Peyer's patch (tissue), 4 donors: ENCODE measurements around the gene WHAMM. TPM values are rescaled to one million over a fixed set of nuclear protein-coding genes. Genes with fewer than 3 reads are reported as not detected.

Experiments
- DNase-seq, 3 donors: peaks; one replicate each; pipeline ENCODE4 v3.0.0-alpha.2; 2017 to 2019
- H3K27ac ChIP-seq, 4 donors: fragments of 200-600 bp; sonication (generic); one replicate each; pipeline ENCODE4 v1.5.1; 2016 to 2019
- H3K27me3 ChIP-seq, 2 donors: fragments of 200-600 bp; sonication (generic); one replicate each; pipeline ENCODE4 v1.5.1; 2019
- H3K36me3 ChIP-seq, 3 donors: fragments of 200-600 bp; sonication (generic); one replicate each; pipeline ENCODE4 v1.5.1; 2016 to 2019
- H3K4me1 ChIP-seq, 4 donors: fragments of 200-600 bp; sonication (generic); one replicate each; pipeline ENCODE4 v1.5.1; 2016 to 2019
- H3K4me3 ChIP-seq, 4 donors: fragments of 200-600 bp; sonication (generic); 1 replicate in 3 of 4; 2 replicates in 1 of 4; pipeline ENCODE4 v1.5.1; 2016 to 2019; ENCODE audit warnings: mild to moderate bottlenecking in 1 of 4
- H3K9me3 ChIP-seq, 4 donors: fragments of 200-600 bp; sonication (generic); one replicate each; pipeline ENCODE4 v1.5.1; 2016 to 2019; ENCODE audit warnings: mild to moderate bottlenecking in 1 of 4
- CTCF ChIP-seq, 6 experiments: fragments of 450-650 bp in 4 of 6; fragments of 200-600 bp in 2 of 6; sonication (generic) in 1 of 6; IDR thresholded peaks; one replicate each; pipeline ENCODE4 v1.5.1; 2017 to 2019; ENCODE audit warnings: antibody characterized with exemption in 6 of 6, mild to moderate bottlenecking in 3 of 6, moderate library complexity in 1 of 6
- POLR2A ChIP-seq, 2 donors: fragments of 450-650 bp; IDR thresholded peaks; one replicate each; pipeline ENCODE4 v1.5.1; 2017; ENCODE audit warnings: antibody characterized with exemption in 2 of 2, mild to moderate bottlenecking in 2 of 2, moderate library complexity in 2 of 2
- total RNA-seq, 4 donors: library from RNA; depleted of rRNA; stranded (reverse); fragments of >200 nt; gene quantifications; one replicate each; pipeline ENCODE4 v1.1.0, GENCODE V29; 2016

WHAMM gene
- total RNA-seq, 4 donors from 2014 or later = 8.6 to 16.0 (median 13.2) TPM

DNA sequence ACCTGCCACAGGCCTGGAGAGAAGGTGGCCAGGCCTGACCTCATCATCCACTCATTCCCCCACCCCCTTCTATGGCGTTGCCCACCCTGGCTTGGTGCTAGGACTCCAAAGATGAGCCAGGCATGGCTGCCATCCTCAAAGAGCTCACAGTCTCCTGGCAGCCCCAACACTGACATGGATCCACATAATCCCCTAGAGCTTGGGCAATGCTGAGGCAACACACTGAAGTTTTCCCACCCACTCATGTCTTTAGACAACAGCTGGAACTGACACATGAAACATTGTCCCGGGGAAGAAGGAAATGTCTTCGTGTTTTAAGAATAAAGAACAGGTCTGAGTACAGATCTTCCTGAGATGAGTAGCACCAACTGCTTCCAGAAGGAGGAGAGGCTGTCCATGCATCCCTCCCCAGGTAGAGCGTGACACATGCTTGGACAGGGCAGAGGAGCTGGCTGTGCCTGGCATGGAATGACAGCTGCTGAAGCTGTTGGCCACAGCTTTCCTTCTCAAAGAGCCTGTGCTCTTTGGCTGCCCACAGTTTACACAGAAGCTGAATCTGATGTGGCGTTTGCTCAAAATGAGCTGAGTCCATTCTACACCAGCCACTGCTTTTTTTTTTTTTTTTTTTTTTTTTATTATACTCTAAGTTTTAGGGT lies 73.0 kb downstream of the WHAMM start:
- TF ChIP-seq CTCF (IDR thresholded peaks at IDR 0.05) (no peak), POLR2A (IDR thresholded peaks at IDR 0.05) (no peak)
- H3K4me1 ChIP-seq = no peaks in the 10 kb centered on the region
- H3K27ac ChIP-seq = no peak overlapping the region
- DNase-seq = no peak
- no peak overlapping the region for H3K4me3 ChIP-seq
- H3K27me3 ChIP-seq = no peaks in the 10 kb centered on the region
- no peaks in the 10 kb centered on the region for H3K9me3 ChIP-seq
- no peaks in the 10 kb centered on the region for H3K36me3 ChIP-seq

Other genes with a start within 250 kb of the WHAMM start
- gene CPEB1, start 162.3 kb upstream of the WHAMM start, total RNA-seq = 1 to 10 TPM in 3 of 4 donors, under 1 TPM in 1; 0.53 to 4.2 (median 1.9) TPM
- 10 to 100 TPM in 1 of 4 donors, 1 to 10 TPM in 2, not detected in 1; 1.2 to 10.4 (median 1.6) TPM for gene AP3B2, start 99.8 kb upstream of the WHAMM start, total RNA-seq
- gene FSD2, start 3.6 kb upstream of the WHAMM start, total RNA-seq = not detected
- 1 to 10 TPM; 2.2 to 4.3 (median 3.3) TPM for gene HOMER2, start 143.1 kb downstream of the WHAMM start, total RNA-seq
- 10 to 100 TPM in 3 of 4 donors, 1 to 10 TPM in 1; 4.5 to 13.0 (median 10.9) TPM for gene RAMAC, start 176.6 kb downstream of the WHAMM start, total RNA-seq
- 10 to 100 TPM; 10.7 to 33.8 (median 19.9) TPM for gene C15orf40, start 202.0 kb downstream of the WHAMM start, total RNA-seq